Activated T-cell treated with anti-CD3 and anti-CD28 coated beads for 24 hours (primary cell): ENCODE measurements around the gene FBLN2.
"Not testable (repeated sequence)": the region's sequence is repeated elsewhere in the genome, so short reads cannot be mapped to it uniquely, and the experiment has no call there.

ENCODE experiments used
- DNase-seq: peaks from one replicate; pipeline ENCODE4 v3.0.0-alpha.2; 2020; ENCODE audit warnings: low read depth

Gene FBLN2

GRCh38 chr3:13549623-13550422 lies 898 bp downstream of the FBLN2 start:
- no peak for DNase-seq

- DNase-seq, result no peak
These were observed 1.4 kb downstream of the FBLN2 start for GRCh38 chr3:13550423-13550690.

DNA sequence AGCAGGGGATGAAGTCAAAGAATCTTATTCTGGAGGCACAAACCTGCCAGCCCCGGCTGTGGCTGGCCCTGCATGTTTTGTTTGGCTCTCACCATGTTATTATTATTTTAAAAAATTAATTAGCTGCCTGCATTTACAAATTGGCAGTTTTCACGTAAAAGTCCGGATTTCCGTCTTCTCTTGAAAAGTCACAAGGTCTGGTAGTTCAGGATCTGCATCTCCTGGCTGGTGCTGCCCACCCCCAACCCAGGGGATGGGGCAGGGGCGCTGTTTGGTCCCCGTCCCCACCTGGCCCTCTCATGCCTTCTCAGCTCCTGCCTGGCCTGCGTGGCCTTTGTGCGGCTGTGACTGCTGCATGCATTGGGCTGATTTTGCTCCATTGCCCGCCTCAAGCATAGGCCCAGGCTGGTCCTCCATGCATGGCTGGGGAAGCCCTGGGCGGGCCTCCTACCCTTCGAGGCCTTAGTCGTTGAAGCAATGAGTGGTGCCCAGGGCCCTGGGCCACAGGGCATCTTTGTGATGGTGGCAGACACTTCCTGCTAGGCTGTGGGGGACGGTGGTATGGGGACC lies 2.0 kb downstream of the FBLN2 start:
- no peak for DNase-seq

DNA sequence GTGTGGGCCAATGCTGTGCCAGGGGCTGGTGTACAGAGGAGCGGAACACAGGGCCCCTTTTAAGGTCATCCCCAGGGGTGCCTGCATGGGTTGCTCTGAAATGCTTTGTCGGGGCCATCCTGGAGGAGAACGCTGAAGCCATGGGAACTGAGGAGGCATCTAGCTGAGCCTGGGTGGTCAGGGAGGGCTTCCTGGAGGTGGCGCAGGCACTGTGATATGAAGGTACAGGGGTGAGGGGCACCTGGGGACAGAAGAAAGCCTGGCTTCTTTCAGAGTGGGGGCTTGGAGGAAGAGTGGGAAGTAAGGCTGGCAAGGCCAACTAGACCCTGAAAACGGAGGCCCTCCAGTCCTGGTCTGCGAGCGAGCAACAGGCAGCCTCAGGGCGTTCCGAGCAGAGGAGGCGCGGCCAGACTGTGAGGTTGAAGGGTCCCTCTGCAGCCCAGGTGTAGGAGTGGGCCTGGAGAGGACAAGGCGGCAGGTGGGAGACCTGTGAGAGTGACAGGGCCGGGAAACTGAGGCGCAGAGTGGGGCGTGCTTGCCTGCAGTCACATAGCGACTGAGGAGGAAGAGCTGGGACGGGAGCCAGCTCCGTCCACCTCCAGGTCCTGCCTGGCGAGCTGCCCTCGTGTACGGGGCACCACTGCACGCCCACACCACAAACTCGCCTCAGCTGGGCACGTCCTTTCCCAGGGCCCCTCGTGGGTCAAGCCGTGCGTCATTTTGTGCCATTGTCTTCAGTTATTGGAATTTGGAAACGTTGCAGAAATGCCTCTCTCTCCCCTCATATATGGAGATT lies 4.1 kb downstream of the FBLN2 start:
- no peak for DNase-seq

GRCh38 chr3:13553686-13554085 lies 4.8 kb downstream of the FBLN2 start:
- DNase-seq, result no peak

- DNase-seq, result no peak
These were observed 6.8 kb downstream of the FBLN2 start for GRCh38 chr3:13555753-13556152.

- no peak for DNase-seq
These were observed 7.3 kb downstream of the FBLN2 start for GRCh38 chr3:13556207-13556606.

DNA sequence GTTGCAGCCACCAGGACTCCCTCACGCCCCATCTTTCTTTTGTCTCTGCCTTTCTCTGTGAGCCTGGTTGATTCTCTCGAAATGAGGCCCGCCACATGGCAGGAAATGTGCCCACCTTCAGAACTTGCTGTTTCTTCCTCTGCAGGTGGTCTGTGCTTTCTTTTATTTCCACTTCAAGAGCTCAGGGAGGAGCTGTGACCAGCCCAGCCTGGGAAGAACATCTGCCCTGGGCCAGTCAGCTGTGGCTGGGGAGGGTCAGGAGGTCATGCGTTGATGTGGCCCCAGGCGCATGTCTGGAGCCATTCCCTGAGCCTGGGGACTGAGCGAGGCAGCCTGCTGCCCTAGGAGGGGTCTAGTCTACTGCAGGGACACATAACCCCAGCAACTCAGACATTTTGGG lies 8.0 kb downstream of the FBLN2 start:
- DNase-seq, result no peak

GRCh38 chr3:13557417-13557816 lies 8.5 kb downstream of the FBLN2 start:
- DNase-seq, result no peak

GRCh38 chr3:13557926-13558325 lies 9.0 kb downstream of the FBLN2 start:
- no peak for DNase-seq

DNA sequence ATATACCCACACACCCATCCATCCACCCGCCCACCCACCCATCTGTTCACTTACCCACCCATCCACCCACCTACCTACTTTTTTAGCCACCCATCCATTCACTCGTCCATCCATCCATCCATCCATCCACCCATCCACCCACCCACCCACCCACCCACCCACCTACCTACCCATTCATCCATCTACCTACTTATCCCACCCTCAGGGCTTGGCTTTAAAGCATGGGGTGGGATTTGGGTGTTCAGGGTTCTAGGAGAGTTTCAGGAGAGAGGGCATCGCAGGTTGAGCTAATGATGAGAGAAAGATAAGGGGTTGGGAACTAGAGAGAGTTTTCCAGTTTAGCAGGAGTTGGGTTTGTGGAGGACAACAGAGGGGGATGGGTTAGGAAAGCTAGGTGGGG lies 9.7 kb downstream of the FBLN2 start:
- DNase-seq, result no peak

GRCh38 chr3:13559764-13560525 lies 11.0 kb downstream of the FBLN2 start:
- no peak for DNase-seq

DNA sequence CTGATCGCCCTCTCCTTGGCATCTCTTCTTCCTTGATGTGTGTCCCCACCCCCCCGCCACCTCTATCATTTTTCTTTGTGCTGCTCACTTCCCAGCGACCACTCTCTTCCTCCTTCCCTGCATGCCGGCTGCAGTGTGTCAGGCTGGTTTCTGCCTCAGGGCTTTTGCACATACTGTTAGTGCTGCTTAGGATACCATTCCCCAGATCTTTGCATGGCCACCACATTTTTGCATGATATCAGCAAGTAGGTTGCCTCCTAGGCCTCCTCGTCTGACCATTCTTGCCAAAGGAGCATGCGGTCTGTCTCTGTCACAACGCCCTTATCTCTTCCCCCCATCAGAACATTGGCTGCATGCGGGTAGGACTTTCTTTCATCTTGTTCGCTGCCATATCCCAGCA lies 12.5 kb downstream of the FBLN2 start:
- no peak for DNase-seq

DNA sequence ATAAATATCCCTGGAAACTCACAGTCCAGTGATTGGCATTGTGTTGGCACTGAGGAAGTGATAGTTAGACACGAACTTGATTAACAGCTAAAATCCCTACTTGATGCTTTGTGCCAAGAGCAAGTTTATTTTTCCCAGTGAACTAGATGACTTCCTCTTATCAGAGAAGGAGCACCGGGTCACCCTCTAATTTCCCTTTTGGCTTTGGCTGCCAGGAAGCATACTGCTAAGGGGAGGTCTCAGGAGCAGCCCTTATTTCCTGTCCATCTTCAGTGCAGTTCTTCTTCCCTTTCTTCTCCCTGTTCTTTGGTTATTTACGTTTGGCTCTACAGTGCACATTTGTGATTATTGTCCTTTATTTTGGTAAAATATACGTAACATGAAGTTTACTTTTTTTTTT lies 13.0 kb downstream of the FBLN2 start:
- DNase-seq, result no peak

DNA sequence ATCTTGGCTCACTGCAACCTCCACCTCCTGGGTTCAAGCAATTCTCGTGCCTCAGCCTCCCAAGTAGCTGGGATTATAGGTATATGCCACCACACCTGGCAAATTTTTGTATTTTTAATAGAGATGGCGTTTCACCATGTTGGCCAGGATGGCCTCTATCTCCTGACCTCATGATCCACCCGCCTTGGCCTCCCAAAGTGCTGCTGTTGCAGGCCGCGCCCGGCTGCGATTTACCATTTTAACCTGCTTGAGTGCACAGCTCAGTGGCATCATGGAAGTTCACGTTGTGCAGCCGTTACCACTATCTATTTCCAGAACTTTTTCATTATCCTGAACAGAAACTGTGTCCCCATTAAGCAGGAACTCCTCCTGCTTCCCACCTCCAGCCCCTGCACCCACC lies 13.5 kb downstream of the FBLN2 start:
- not testable (repeated sequence) for DNase-seq

DNA sequence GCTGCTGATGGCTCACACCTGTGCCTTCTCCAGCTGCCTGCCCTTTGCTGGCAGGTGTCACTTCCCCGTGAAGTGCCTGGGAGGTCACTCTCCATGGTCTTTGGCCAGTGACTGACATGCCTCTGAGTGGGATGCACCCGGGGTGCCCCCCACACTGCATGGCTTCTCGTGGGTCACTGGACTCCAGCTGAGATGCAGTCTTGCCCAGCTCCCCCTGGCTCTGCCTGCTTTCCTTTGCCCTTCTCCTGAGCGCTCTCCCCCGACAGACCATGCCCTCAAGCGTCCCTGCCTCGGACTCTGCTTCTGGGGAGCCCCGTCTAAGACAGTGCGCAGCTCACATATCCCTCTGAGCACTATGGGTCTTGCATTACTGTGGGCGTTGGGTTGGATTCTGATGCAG lies 14.4 kb downstream of the FBLN2 start:
- no peak for DNase-seq

DNA sequence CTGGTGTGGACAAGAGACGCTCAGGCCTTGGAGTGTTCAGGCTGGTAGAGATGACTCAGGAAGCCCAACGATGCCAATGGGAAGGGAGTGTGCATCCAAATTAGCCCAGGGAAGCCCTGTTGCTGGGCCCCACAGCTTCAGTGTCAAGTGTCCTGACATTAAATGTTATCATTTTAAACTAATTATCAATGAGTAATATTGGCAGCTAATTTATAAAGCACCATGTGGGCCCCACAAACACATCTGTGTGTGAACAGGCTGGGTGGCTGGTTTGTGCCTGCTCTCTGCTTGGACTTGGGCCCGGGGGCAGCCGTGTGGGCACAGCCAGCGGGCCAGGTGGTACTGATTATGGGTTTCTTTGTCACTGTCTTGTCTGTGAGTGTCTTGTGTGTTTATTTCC lies 15.0 kb downstream of the FBLN2 start:
- no peak for DNase-seq

- DNase-seq, result no peak
These were observed 16.0 kb downstream of the FBLN2 start for GRCh38 chr3:13564751-13565560.

- DNase-seq, result no peak
These were observed 16.9 kb downstream of the FBLN2 start for GRCh38 chr3:13565581-13566452.

DNA sequence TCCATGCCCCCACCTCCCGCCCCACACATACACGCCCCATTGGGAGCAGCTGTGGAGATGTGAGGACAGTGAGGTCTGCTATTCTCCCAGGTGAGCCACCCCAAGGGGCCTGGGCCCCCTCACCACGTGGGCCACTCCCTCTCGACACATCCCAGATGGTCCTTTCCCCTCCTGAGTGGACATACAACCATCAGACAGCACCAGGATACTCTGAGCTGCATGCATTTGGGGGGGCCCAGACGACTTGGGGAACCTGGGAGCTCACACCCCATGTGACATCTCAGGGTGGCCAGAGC lies 17.5 kb downstream of the FBLN2 start:
- no peak for DNase-seq

DNA sequence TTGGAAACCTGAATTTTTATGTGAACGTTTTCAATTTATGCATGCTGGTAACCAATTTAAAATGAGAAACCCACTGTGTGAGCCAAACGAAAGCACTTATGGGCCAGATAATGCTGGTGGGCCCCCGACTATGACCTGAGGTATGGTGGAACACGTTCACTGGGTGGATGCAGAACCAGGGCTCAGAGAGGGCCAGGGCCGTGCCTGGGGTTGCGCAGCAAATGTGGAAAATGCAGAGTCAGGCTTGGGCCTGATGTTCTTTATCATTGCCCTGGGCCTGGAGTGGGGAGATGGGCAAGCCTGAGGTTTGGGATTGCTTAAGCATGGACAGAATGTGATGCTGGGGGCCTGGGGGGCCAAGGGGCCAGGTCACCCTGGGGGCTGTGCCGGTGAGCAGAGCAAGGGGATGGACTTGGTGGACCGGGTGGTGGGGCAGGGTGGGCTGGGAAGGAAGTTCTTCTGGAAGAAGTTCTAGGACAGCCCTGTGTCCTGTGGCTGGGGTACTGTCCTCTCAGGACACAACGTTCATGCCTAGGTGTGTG lies 17.9 kb downstream of the FBLN2 start:
- no peak for DNase-seq
